HCT116 (cell line): Measurements from ENCODE around the gene CERS6.

Experiments used
- POLR2A ChIP-seq: IDR thresholded peaks from 2 replicates; pipeline ENCODE4 v1.7.0; 2011; ENCODE audit warnings: borderline replicate concordance; ENCODE audit not compliant: insufficient read depth, insufficient read length; ENCODE audit errors: extremely low read depth
- RAD21 ChIP-seq: IDR thresholded peaks from 2 replicates; pipeline ENCODE4 v1.6.1; 2012; ENCODE audit warnings: low read depth, mild to moderate bottlenecking
- SRF ChIP-seq: IDR thresholded peaks from 2 replicates; pipeline ENCODE4 v1.6.1; 2012; ENCODE audit warnings: low read depth
- YY1 ChIP-seq: IDR thresholded peaks from 2 replicates; pipeline ENCODE4 v1.6.1; 2011; ENCODE audit warnings: low read length, low read depth, moderate library complexity, mild to moderate bottlenecking; ENCODE audit not compliant: insufficient replicate concordance; ENCODE audit errors: extremely low read depth
- ZFX ChIP-seq: fragments of 450-650 bp; IDR thresholded peaks from 2 replicates; pipeline ENCODE4 v1.6.1; 2017
- TF ChIP-seq, protein P1 (sequence below): IDR thresholded peaks from 2 replicates; pipeline ENCODE4 v1.6.1; 2011; ENCODE audit warnings: mild to moderate bottlenecking, low read length, moderate library complexity; ENCODE audit not compliant: insufficient replicate concordance; ENCODE audit errors: extremely low read depth
- TF ChIP-seq, protein P2 (sequence below), 3 experiments: fragments of 200-600 bp in 1 of 3; sonication (generic) in 1 of 3; IDR thresholded peaks in 2 of 3; conservative IDR thresholded peaks in 1 of 3; 2 replicates each; pipeline ENCODE4 v1.5.1; 2012 to 2017; ENCODE audit warnings: low read depth in 2 of 3, low read length in 2 of 3, antibody characterized with exemption in 1 of 3, borderline replicate concordance in 1 of 3, control low read depth in 1 of 3, mild to moderate bottlenecking in 1 of 3, mixed read lengths in 1 of 3, mixed run types in 1 of 3, moderate library complexity in 1 of 3; ENCODE audit not compliant: insufficient read depth in 1 of 3
- TF ChIP-seq, protein P3 (sequence below): IDR thresholded peaks from 2 replicates; pipeline ENCODE4 v1.6.1; 2012; ENCODE audit warnings: low read depth

DNA sequence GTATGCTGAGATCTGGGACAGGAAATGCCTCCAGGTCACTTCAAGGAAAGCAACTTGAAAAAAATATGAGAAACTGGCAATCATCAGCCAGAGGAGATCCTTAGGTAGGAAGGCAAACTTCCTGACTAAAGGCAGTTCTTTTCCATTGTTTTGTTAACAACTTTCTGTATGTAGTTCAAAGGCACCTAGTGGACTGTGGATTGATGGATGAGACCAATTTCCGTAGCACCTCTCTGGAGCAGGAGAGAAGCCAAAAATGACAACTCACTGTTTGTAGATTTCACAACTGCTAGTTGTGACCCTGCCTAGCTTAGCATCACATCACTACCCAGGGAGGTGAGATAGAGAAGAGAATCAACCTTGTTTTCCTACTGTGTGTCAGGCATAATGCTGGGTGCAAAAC is 324.6 kb downstream of the CERS6 start:
- TF ChIP-seq, protein P1, sequence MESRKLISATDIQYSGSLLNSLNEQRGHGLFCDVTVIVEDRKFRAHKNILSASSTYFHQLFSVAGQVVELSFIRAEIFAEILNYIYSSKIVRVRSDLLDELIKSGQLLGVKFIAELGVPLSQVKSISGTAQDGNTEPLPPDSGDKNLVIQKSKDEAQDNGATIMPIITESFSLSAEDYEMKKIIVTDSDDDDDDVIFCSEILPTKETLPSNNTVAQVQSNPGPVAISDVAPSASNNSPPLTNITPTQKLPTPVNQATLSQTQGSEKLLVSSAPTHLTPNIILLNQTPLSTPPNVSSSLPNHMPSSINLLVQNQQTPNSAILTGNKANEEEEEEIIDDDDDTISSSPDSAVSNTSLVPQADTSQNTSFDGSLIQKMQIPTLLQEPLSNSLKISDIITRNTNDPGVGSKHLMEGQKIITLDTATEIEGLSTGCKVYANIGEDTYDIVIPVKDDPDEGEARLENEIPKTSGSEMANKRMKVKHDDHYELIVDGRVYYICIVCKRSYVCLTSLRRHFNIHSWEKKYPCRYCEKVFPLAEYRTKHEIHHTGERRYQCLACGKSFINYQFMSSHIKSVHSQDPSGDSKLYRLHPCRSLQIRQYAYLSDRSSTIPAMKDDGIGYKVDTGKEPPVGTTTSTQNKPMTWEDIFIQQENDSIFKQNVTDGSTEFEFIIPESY: no peak
- TF ChIP-seq, protein P2, sequence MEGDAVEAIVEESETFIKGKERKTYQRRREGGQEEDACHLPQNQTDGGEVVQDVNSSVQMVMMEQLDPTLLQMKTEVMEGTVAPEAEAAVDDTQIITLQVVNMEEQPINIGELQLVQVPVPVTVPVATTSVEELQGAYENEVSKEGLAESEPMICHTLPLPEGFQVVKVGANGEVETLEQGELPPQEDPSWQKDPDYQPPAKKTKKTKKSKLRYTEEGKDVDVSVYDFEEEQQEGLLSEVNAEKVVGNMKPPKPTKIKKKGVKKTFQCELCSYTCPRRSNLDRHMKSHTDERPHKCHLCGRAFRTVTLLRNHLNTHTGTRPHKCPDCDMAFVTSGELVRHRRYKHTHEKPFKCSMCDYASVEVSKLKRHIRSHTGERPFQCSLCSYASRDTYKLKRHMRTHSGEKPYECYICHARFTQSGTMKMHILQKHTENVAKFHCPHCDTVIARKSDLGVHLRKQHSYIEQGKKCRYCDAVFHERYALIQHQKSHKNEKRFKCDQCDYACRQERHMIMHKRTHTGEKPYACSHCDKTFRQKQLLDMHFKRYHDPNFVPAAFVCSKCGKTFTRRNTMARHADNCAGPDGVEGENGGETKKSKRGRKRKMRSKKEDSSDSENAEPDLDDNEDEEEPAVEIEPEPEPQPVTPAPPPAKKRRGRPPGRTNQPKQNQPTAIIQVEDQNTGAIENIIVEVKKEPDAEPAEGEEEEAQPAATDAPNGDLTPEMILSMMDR (IDR thresholded peaks at IDR 0.05 in 2 of 3, conservative IDR thresholded peaks at IDR 0.05 in 1 of 3; ENCODE audit: borderline replicate concordance in 1 of 3, insufficient read depth in 1 of 3, low read depth in 2 of 3, low read length in 2 of 3): no peak
- TF ChIP-seq POLR2A: no peak
- no peak for TF ChIP-seq RAD21
- TF ChIP-seq ZFX: no peak
- no peak for TF ChIP-seq SRF
- TF ChIP-seq, protein P3, sequence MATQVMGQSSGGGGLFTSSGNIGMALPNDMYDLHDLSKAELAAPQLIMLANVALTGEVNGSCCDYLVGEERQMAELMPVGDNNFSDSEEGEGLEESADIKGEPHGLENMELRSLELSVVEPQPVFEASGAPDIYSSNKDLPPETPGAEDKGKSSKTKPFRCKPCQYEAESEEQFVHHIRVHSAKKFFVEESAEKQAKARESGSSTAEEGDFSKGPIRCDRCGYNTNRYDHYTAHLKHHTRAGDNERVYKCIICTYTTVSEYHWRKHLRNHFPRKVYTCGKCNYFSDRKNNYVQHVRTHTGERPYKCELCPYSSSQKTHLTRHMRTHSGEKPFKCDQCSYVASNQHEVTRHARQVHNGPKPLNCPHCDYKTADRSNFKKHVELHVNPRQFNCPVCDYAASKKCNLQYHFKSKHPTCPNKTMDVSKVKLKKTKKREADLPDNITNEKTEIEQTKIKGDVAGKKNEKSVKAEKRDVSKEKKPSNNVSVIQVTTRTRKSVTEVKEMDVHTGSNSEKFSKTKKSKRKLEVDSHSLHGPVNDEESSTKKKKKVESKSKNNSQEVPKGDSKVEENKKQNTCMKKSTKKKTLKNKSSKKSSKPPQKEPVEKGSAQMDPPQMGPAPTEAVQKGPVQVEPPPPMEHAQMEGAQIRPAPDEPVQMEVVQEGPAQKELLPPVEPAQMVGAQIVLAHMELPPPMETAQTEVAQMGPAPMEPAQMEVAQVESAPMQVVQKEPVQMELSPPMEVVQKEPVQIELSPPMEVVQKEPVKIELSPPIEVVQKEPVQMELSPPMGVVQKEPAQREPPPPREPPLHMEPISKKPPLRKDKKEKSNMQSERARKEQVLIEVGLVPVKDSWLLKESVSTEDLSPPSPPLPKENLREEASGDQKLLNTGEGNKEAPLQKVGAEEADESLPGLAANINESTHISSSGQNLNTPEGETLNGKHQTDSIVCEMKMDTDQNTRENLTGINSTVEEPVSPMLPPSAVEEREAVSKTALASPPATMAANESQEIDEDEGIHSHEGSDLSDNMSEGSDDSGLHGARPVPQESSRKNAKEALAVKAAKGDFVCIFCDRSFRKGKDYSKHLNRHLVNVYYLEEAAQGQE: no peak
- TF ChIP-seq YY1: no peak
